Stimulated activated CD8-positive, alpha-beta memory T cell treated with anti-CD3 and anti-CD28 coated beads, Interleukin-4, amount 100 ng/mL, for 48 hours (primary cell): ENCODE measurements around the gene DHDDS.
"Not testable (repeated sequence)": the region's sequence is repeated elsewhere in the genome, so short reads cannot be mapped to it uniquely, and the experiment has no call there.

ENCODE experiments used
- DNase-seq: peaks from one replicate; pipeline ENCODE4 v3.0.0-alpha.2; 2020

The DHDDS gene

GRCh38 chr1:26431979-26432695 lies at the start of gene DHDDS:
TSS of gene DHDDS (plus strand) at chr1:26432321. CDS start at chr1:26432946, 625 bp downstream.
- peak; percentile 99 for DNase-seq

GRCh38 chr1:26384076-26384475 lies 48.0 kb upstream of the DHDDS start:
- no peak for DNase-seq

GRCh38 chr1:26385063-26385462 lies 47.1 kb upstream of the DHDDS start:
- DNase-seq, result not testable (repeated sequence)

GRCh38 chr1:26387447-26387846 lies 44.7 kb upstream of the DHDDS start:
- no peak for DNase-seq

GRCh38 chr1:26388791-26389445 lies 43.2 kb upstream of the DHDDS start:
- DNase-seq, result no peak

- DNase-seq, result no peak
These were observed 42.4 kb upstream of the DHDDS start for GRCh38 chr1:26389604-26390247.

- peak; percentile 54 for DNase-seq
These were observed 40.7 kb upstream of the DHDDS start for GRCh38 chr1:26391450-26391849.

GRCh38 chr1:26395754-26396153 lies 36.4 kb upstream of the DHDDS start:
- DNase-seq, result no peak

GRCh38 chr1:26399034-26399433 lies 33.1 kb upstream of the DHDDS start:
- no peak for DNase-seq

GRCh38 chr1:26401891-26402290 lies 30.2 kb upstream of the DHDDS start:
- no peak for DNase-seq

GRCh38 chr1:26403656-26404055 lies 28.5 kb upstream of the DHDDS start:
- no peak for DNase-seq

GRCh38 chr1:26404641-26405040 lies 27.5 kb upstream of the DHDDS start:
- DNase-seq, result no peak

GRCh38 chr1:26405281-26405915 lies 26.7 kb upstream of the DHDDS start:
- no peak for DNase-seq

GRCh38 chr1:26408604-26409003 lies 23.5 kb upstream of the DHDDS start:
- DNase-seq, result peak; percentile 88

- DNase-seq, result no peak
These were observed 22.8 kb upstream of the DHDDS start for GRCh38 chr1:26409191-26409807.

- DNase-seq, result no peak
These were observed 21.2 kb upstream of the DHDDS start, which contains the start of gene LIN28A for GRCh38 chr1:26410706-26411623. TSS of gene LIN28A (plus strand) at chr1:26410817. CDS start at chr1:26410892, 75 bp downstream.

GRCh38 chr1:26411624-26412074 lies 20.5 kb upstream of the DHDDS start:
- no peak for DNase-seq

GRCh38 chr1:26412180-26412840 lies 19.8 kb upstream of the DHDDS start:
- DNase-seq, result no peak

- DNase-seq, result no peak
These were observed 19.1 kb upstream of the DHDDS start for GRCh38 chr1:26413031-26413430.

- peak; percentile 94 for DNase-seq
These were observed 14.9 kb upstream of the DHDDS start for GRCh38 chr1:26417111-26417759.
